Peyer's patch (tissue), 4 donors: ENCODE measurements around the gene SLC25A11.

Experiments used
- POLR2A ChIP-seq, 2 donors: fragments of 450-650 bp; IDR thresholded peaks; one replicate each; pipeline ENCODE4 v1.5.1; 2017; ENCODE audit warnings: antibody characterized with exemption in 2 of 2, mild to moderate bottlenecking in 2 of 2, moderate library complexity in 2 of 2
- TF ChIP-seq, protein P1 (sequence below), 6 experiments: fragments of 450-650 bp in 4 of 6; fragments of 200-600 bp in 2 of 6; sonication (generic) in 1 of 6; IDR thresholded peaks; one replicate each; pipeline ENCODE4 v1.5.1; 2017 to 2019; ENCODE audit warnings: antibody characterized with exemption in 6 of 6, mild to moderate bottlenecking in 3 of 6, moderate library complexity in 1 of 6

DNA sequence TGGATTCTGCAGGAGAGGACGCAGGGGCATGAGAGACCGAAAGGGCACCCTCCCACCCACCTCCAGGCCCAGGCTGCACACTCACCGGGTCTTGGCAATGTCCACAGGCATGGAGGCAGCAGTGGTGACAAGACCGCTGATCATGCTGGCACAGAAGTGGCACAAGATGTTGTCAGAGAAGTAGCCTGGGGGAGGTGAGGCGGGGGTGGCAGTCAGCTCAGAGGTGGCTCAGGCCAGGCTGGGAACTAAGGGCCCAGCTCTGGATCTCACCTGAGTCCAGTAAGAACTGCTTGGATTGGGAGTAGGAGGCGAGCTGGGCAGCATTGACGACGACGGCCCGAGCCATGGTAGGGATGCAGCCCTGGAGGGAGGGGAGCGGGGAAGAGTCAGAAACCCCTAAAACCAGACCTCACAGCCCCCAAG lies 1.8 kb downstream of the SLC25A11 start:
- TF ChIP-seq, protein P1, sequence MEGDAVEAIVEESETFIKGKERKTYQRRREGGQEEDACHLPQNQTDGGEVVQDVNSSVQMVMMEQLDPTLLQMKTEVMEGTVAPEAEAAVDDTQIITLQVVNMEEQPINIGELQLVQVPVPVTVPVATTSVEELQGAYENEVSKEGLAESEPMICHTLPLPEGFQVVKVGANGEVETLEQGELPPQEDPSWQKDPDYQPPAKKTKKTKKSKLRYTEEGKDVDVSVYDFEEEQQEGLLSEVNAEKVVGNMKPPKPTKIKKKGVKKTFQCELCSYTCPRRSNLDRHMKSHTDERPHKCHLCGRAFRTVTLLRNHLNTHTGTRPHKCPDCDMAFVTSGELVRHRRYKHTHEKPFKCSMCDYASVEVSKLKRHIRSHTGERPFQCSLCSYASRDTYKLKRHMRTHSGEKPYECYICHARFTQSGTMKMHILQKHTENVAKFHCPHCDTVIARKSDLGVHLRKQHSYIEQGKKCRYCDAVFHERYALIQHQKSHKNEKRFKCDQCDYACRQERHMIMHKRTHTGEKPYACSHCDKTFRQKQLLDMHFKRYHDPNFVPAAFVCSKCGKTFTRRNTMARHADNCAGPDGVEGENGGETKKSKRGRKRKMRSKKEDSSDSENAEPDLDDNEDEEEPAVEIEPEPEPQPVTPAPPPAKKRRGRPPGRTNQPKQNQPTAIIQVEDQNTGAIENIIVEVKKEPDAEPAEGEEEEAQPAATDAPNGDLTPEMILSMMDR (IDR thresholded peaks at IDR 0.05): no peak
- TF ChIP-seq POLR2A (IDR thresholded peaks at IDR 0.05): no peak
